HCT116 (cell line): ENCODE data around the gene ERICH6B. TPM values are rescaled to one million over a fixed set of nuclear protein-coding genes. Genes with fewer than 3 reads are reported as not detected.

Source experiments
- ATAC-seq: fragments of 200-7000 bp; cut with Tn5 transposase; 2 replicates; pipeline ENCODE4 v1.9.1; 2020; ENCODE audit warnings: mild to moderate bottlenecking, moderate library complexity
- BruUV-seq: library from RNA; stranded (reverse); fragments of 400-500 nt; replicated peaks from 2 replicates; lab custom pipeline; 2021; lab: Mats Ljungman, UMichigan
- CTCF ChIA-PET: fragments of 300-600 bp; sonication (Branson Sonifier 250); formaldehyde crosslinking; loops from one replicate; lab custom pipeline; 2021; ENCODE audit warnings: antibody characterized with exemption; lab: Charles Lee
- POLR2A ChIA-PET: fragments of 300-600, 350-600 bp; sonication (Branson Sonifier 250); formaldehyde crosslinking; loops from one replicate; lab custom pipeline; 2021; ENCODE audit warnings: antibody characterized with exemption; lab: Charles Lee
- RAD21 ChIA-PET, 2 experiments: fragments of 300-600 bp; sonication (Branson Sonifier 250); formaldehyde crosslinking; loops; one replicate each; lab custom pipeline; 2023; ENCODE audit warnings: low total read pairs in 2 of 2; ENCODE audit not compliant: uncharacterized antibody in 2 of 2, unreplicated experiment in 2 of 2, low non-redundant PET in 1 of 2; lab: Charles Lee
- DNase-seq: peaks from one replicate; pipeline ENCODE4 v3.0.0-alpha.2; 2010; ENCODE audit warnings: low read depth, low spot score
- H2AFZ ChIP-seq: fragments of 200-600 bp; shearing (Covaris generic), sonication (generic); 2 replicates; pipeline ENCODE4 v1.6.1; 2017; ENCODE audit warnings: low read depth, mixed run types, mixed read lengths, antibody characterized with exemption, low read length; ENCODE audit not compliant: poor library complexity, severe bottlenecking
- H3K27ac ChIP-seq: 2 replicates; pipeline ENCODE4 v1.5.1; 2012; ENCODE audit warnings: low read depth, low read length
- H3K27me3 ChIP-seq: fragments of 200-600 bp; sonication (generic); 2 replicates; pipeline ENCODE4 v1.6.1; 2016; ENCODE audit warnings: mixed run types, low read length, mixed read lengths; ENCODE audit not compliant: insufficient read depth
- H3K36me3 ChIP-seq, 2 experiments: fragments of 200-500 bp in 1 of 2; fragments of 200-600 bp in 1 of 2; sonication (Bioruptor generic) in 1 of 2; sonication (generic) in 1 of 2; 2 replicates each; pipeline versions ENCODE4 v1.5.1 to v1.6.1; 2014 to 2016; ENCODE audit warnings: low read length in 2 of 2, inconsistent platforms in 1 of 2, mixed read lengths in 1 of 2, mixed run types in 1 of 2; ENCODE audit not compliant: insufficient read depth in 2 of 2, control insufficient read depth in 1 of 2
- H3K4me1 ChIP-seq, 2 experiments: fragments of 200-600 bp in 1 of 2; sonication (generic) in 1 of 2; 2 replicates each; pipeline versions ENCODE4 v1.5.1 to v1.6.1; 2012 to 2017; ENCODE audit warnings: low read length in 2 of 2, inconsistent platforms in 1 of 2, mild to moderate bottlenecking in 1 of 2, mixed read lengths in 1 of 2, mixed run types in 1 of 2, moderate library complexity in 1 of 2; ENCODE audit not compliant: insufficient read depth in 2 of 2, control insufficient read depth in 1 of 2
- H3K4me2 ChIP-seq: fragments of 200-600 bp; sonication (generic); 2 replicates; pipeline ENCODE4 v1.6.1; 2017; ENCODE audit warnings: mixed run types, low read length, mixed read lengths
- H3K4me3 ChIP-seq, 2 experiments: fragments of 200-600 bp in 1 of 2; sonication (generic) in 1 of 2; replicated peaks in 1 of 2; 2 replicates each; pipeline ENCODE4 v1.5.1; 2011 to 2016; ENCODE audit warnings: low read length in 2 of 2, control low read depth in 1 of 2, low read depth in 1 of 2, mild to moderate bottlenecking in 1 of 2, mixed read lengths in 1 of 2, mixed run types in 1 of 2
- H3K79me2 ChIP-seq: fragments of 200-600 bp; sonication (generic); 2 replicates; pipeline ENCODE4 v1.6.1; 2017; ENCODE audit warnings: mild to moderate bottlenecking, mixed run types, low read length, moderate library complexity, mixed read lengths; ENCODE audit not compliant: insufficient read depth
- H3K9ac ChIP-seq: fragments of 200-600 bp; sonication (generic); 2 replicates; pipeline ENCODE4 v1.6.1; 2016; ENCODE audit warnings: low read length, mixed read lengths
- H3K9me2 ChIP-seq: fragments of 200-600 bp; sonication (generic), shearing (Covaris generic); 2 replicates; pipeline ENCODE4 v1.6.1; 2017; ENCODE audit warnings: mixed run types, mild to moderate bottlenecking, moderate library complexity; ENCODE audit not compliant: insufficient read depth
- H3K9me3 ChIP-seq, 2 experiments: fragments of 200-500 bp in 1 of 2; fragments of 200-600 bp in 1 of 2; sonication (Bioruptor generic) in 1 of 2; sonication (generic) in 1 of 2; 2 replicates each; pipeline ENCODE4 v1.6.1; 2014 to 2017; ENCODE audit warnings: low read length in 2 of 2, mixed read lengths in 2 of 2, inconsistent platforms in 1 of 2, low read depth in 1 of 2, mild to moderate bottlenecking in 1 of 2, mixed run types in 1 of 2, moderate library complexity in 1 of 2; ENCODE audit not compliant: control insufficient read depth in 1 of 2, insufficient read depth in 1 of 2
- H4K20me1 ChIP-seq: fragments of 200-600 bp; sonication (generic), shearing (Covaris generic); 2 replicates; pipeline ENCODE4 v1.6.1; 2017; ENCODE audit warnings: mixed run types, mild to moderate bottlenecking, moderate library complexity; ENCODE audit not compliant: insufficient read depth
- JUND ChIP-seq: IDR thresholded peaks from 2 replicates; pipeline ENCODE4 v1.6.1; 2012
- SIN3A ChIP-seq: IDR thresholded peaks from 2 replicates; pipeline ENCODE4 v1.6.1; 2012; ENCODE audit warnings: low read depth
- SP1 ChIP-seq: IDR thresholded peaks from 2 replicates; pipeline ENCODE4 v1.6.1; 2012; ENCODE audit warnings: low read depth
- TCF7L2 ChIP-seq: IDR thresholded peaks from 2 replicates; pipeline ENCODE4 v1.7.0; 2011; ENCODE audit warnings: borderline replicate concordance, inconsistent platforms; ENCODE audit not compliant: insufficient read depth, insufficient read length; ENCODE audit errors: extremely low read depth
- ZBTB33 ChIP-seq: IDR thresholded peaks from 2 replicates; pipeline ENCODE4 v1.6.1; 2011; ENCODE audit warnings: mild to moderate bottlenecking, low read length, moderate library complexity; ENCODE audit not compliant: insufficient replicate concordance; ENCODE audit errors: extremely low read depth
- intact Hi-C: fragments of 100-400 bp; cut with micrococcal nuclease; formaldehyde crosslinking; loops from 2 replicates; pipeline ENCODE4 v1.10.0; 2022
- total RNA-seq: library from RNA; stranded (reverse); gene quantifications from one replicate; pipeline ENCODE4 v1.2.1, GENCODE V29; 2021; ENCODE audit not compliant: unreplicated experiment

ERICH6B gene
- total RNA-seq, 1 experiment from 2014 or later: not detected

- CTCF ChIA-PET: no interaction called here
- peaks cover 10 to 19% of the 10 kb centered on the region in 2 experiments; a peak in 2 of 4 replicates for H3K36me3 ChIP-seq
These were observed 85.8 kb downstream of the ERICH6B start for GRCh38 chr13:45529758-45530157.

More at GRCh38 chr13:45529758-45530157, 85.8 kb downstream of the ERICH6B start:
- BruUV-seq: no TSS peak
- Histone ChIP-seq H3K79me2 (no peaks in the 10 kb centered on the region), H3K27ac (no peak overlapping the region), H4K20me1 (no peaks in the 10 kb centered on the region), H3K4me1 (no peaks in the 10 kb centered on the region), H3K9me3 (no peaks in the 10 kb centered on the region), H3K9me2 (no peaks in the 10 kb centered on the region), H2AFZ (no peak overlapping the region), H3K4me2 (no peak overlapping the region), H3K27me3 (no peaks in the 10 kb centered on the region), H3K9ac (no peak overlapping the region), H3K4me3 (no peak overlapping the region)
- TF ChIP-seq TCF7L2 (no peak), SP1 (no peak), SIN3A (no peak), ZBTB33 (no peak), JUND (no peak)
- intact Hi-C loops: no loop called here
- DNase-seq: no peak
- ATAC-seq: no peak
- ChIA-PET POLR2A (no interaction called here), RAD21 (no interaction called here)
